Measurements from ENCODE around the gene ATP1A4.
A peak's percentile ranks its signal among the peaks of the same experiment; 100 is the strongest.

Gene ATP1A4

GRCh38 chr1:160169553-160170399 lies 18.4 kb downstream of the ATP1A4 start:
- H3K4me1 Mint-ChIP-seq: peaks cover 30% of the 10 kb centered on the region
- TF ChIP-seq CTCF (IDR thresholded peaks at IDR 0.05; ENCODE audit: unreplicated experiment in 3 of 3): no peak
- H3K27ac Mint-ChIP-seq: peak overlapping the region; percentile 58 to 82 (median 82)
- H3K9me3 Mint-ChIP-seq: no peaks in the 10 kb centered on the region
- H3K36me3 Mint-ChIP-seq (ENCODE audit: low read depth): no peaks in the 10 kb centered on the region
- H3K27me3 Mint-ChIP-seq (ENCODE audit: low read depth): peaks cover 21% of the 10 kb centered on the region
- H3K4me3 Mint-ChIP-seq: peak overlapping the region in 1 of 3 experiments; percentile 7

GRCh38 chr1:160171354-160171753 lies 20.0 kb downstream of the ATP1A4 start:
- Mint-ChIP-seq H3K27ac (no peak overlapping the region), H3K4me3 (no peak overlapping the region), H3K9me3 (no peaks in the 10 kb centered on the region), H3K27me3 (ENCODE audit: low read depth) (peaks cover 21% of the 10 kb centered on the region), H3K36me3 (ENCODE audit: low read depth) (no peaks in the 10 kb centered on the region), H3K4me1 (peaks cover 29% of the 10 kb centered on the region)
- TF ChIP-seq CTCF (IDR thresholded peaks at IDR 0.05; ENCODE audit: unreplicated experiment in 3 of 3): no peak

GRCh38 chr1:160171980-160172379 lies 20.6 kb downstream of the ATP1A4 start:
- Mint-ChIP-seq H3K4me3 (no peak overlapping the region), H3K27ac (peak overlapping the region in 1 of 3 experiments; percentile 37), H3K4me1 (peaks cover 30% of the 10 kb centered on the region), H3K9me3 (no peaks in the 10 kb centered on the region), H3K27me3 (ENCODE audit: low read depth) (peaks cover 15% of the 10 kb centered on the region), H3K36me3 (ENCODE audit: low read depth) (no peaks in the 10 kb centered on the region)
- TF ChIP-seq CTCF (IDR thresholded peaks at IDR 0.05; ENCODE audit: unreplicated experiment in 3 of 3): no peak

- H3K4me1 Mint-ChIP-seq: peaks cover 7% of the 10 kb centered on the region
- H3K9me3 Mint-ChIP-seq: no peaks in the 10 kb centered on the region
- H3K27me3 Mint-ChIP-seq (ENCODE audit: low read depth): peaks cover 14% of the 10 kb centered on the region
- no peak overlapping the region for H3K4me3 Mint-ChIP-seq
- H3K27ac Mint-ChIP-seq: no peak overlapping the region
- H3K36me3 Mint-ChIP-seq (ENCODE audit: low read depth): no peaks in the 10 kb centered on the region
- no peak for TF ChIP-seq CTCF (IDR thresholded peaks at IDR 0.05; ENCODE audit: unreplicated experiment in 3 of 3)
These were observed 25.8 kb downstream of the ATP1A4 start for GRCh38 chr1:160177231-160177630.

- H3K27ac Mint-ChIP-seq: no peak overlapping the region
- no peak for TF ChIP-seq CTCF (IDR thresholded peaks at IDR 0.05; ENCODE audit: unreplicated experiment in 3 of 3)
- H3K36me3 Mint-ChIP-seq (ENCODE audit: low read depth): no peaks in the 10 kb centered on the region
- no peak overlapping the region for H3K4me3 Mint-ChIP-seq
- peaks cover 7% of the 10 kb centered on the region for H3K4me1 Mint-ChIP-seq
- H3K27me3 Mint-ChIP-seq (ENCODE audit: low read depth): peaks cover 14% of the 10 kb centered on the region
- no peaks in the 10 kb centered on the region for H3K9me3 Mint-ChIP-seq
These were observed 26.3 kb downstream of the ATP1A4 start for GRCh38 chr1:160177667-160178066.

- Mint-ChIP-seq H3K9me3 (no peaks in the 10 kb centered on the region), H3K27me3 (ENCODE audit: low read depth) (peaks cover 14% of the 10 kb centered on the region), H3K27ac (no peak overlapping the region), H3K36me3 (ENCODE audit: low read depth) (no peaks in the 10 kb centered on the region), H3K4me3 (no peak overlapping the region), H3K4me1 (peaks cover 7% of the 10 kb centered on the region)
- TF ChIP-seq CTCF (IDR thresholded peaks at IDR 0.05; ENCODE audit: unreplicated experiment in 3 of 3): no peak
These were observed 27.3 kb downstream of the ATP1A4 start for GRCh38 chr1:160178731-160179130.

Data from nephron (organoid).